ENCODE data around the gene JUN.

The JUN gene

GRCh38 chr1:58782178-58783089 lies 1.4 kb downstream of the JUN start:
- peak; percentile 22 for TF ChIP-seq CTCF (IDR thresholded peaks at IDR 0.05; ENCODE audit: insufficient read depth, missing control alignments)
- FAIRE-seq: no peak
- peak; percentile 23 for DNase-seq (ENCODE audit: insufficient read length, low spot score)

DNA sequence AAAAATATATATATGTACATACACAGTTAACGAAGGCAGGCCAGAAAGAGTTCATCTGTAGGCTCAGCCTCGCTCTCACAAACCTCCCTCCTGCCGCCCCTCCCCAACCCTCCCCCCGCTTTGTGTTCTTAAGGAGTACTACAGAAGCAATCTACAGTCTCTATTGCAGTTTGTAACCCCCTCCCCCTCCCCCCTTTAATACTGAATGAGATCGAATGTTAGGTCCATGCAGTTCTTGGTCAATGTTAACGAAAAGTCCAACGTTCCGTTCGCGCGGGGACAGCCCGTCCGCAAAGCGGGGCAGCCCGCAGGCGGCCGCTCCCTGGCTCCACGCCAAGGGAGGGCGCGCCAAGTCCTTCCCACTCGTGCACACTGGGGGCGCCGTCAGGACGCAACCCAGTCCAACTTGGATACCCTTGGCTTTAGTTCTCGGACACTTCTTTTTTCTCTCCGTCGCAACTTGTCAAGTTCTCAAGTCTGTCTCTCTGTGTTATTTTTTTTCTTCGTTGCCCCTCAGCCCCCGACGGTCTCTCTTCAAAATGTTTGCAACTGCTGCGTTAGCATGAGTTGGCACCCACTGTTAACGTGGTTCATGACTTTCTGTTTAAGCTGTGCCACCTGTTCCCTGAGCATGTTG lies 2.2 kb downstream of the JUN start:
- DNase-seq (ENCODE audit: insufficient read length, low spot score): no peak
- TF ChIP-seq CTCF (IDR thresholded peaks at IDR 0.05; ENCODE audit: insufficient read depth, missing control alignments): peak; percentile 12
- no peak for FAIRE-seq

GRCh38 chr1:58780836-58781452 lies 2.9 kb downstream of the JUN start:
- DNase-seq (ENCODE audit: insufficient read length, low spot score) (no peak), FAIRE-seq (no peak)

DNA sequence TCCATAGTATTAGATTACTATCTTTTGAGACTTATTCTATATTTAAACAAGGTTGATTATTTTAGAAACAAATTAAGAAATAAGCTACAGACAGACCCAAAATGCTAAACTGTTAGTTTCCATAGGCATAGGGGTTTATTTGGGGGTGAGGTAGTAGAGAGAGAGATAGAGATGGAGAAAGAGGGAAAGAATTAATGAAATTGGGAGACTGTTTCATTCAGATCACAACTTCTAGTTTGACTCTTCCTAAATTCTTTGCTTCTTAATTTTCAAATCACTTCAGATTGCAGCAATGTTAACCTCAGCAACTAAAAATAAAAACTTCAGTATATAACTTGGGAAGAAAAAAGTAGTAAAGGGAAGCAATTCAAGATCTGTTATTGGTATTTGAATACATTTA lies 3.4 kb downstream of the JUN start:
- no peak for FAIRE-seq
- no peak for TF ChIP-seq CTCF (IDR thresholded peaks at IDR 0.05; ENCODE audit: insufficient read depth, missing control alignments)
- DNase-seq (ENCODE audit: insufficient read length, low spot score): no peak

More at GRCh38 chr1:58780836-58781452, 2.9 kb downstream of the JUN start:
- no peak for TF ChIP-seq CTCF (IDR thresholded peaks at IDR 0.05; ENCODE audit: insufficient read depth, missing control alignments)

DNA sequence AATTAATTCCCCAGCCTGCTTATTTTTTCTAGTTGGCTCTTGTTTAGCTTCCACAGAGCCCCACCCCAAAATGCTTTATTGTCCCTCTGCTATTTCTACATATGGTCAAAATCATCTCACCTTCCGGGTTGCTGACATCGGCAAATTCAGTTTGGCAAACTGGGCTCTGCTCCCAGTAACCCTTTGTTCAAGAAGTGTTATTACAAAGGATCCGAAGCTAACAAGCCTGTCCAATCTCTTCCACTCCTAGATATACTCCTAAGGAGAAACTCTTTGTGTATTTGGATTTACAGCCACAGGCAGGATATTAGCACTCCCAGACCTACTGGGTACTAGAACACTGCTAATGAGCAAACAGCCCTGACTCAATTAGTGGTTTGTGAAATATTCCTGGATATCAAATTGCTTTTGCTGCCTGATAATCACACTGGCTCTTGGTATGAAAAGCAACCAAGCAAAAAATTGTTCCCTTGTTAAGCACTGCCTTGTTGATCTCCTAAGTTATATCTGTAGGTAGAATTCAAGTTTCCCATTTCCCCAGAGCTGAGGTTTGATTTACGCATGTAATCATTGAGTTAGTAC lies 4.0 kb downstream of the JUN start:
- no peak for DNase-seq (ENCODE audit: insufficient read length, low spot score)
- FAIRE-seq: no peak

More for the DNA sequence above, 4.0 kb downstream of the JUN start:
- no peak for TF ChIP-seq CTCF (IDR thresholded peaks at IDR 0.05; ENCODE audit: insufficient read depth, missing control alignments)
